GM23338 (cell line): ENCODE measurements around the gene SCAMP1. TPM values are rescaled to one million over a fixed set of nuclear protein-coding genes. Genes with fewer than 3 reads are reported as not detected.

Experiments
- ATAC-seq: fragments of 200-7000 bp; cut with Tn5 transposase; 3 replicates; pipeline ENCODE4 v1.9.1; 2020
- DNase-seq: peaks from one replicate; pipeline ENCODE4 v3.0.0-alpha.2; 2015; ENCODE audit warnings: low spot score
- H2AFZ ChIP-seq: fragments of 200-600 bp; sonication (generic); 2 replicates; pipeline ENCODE4 v1.8.0; 2016; ENCODE audit warnings: antibody characterized with exemption, mild to moderate bottlenecking, moderate library complexity
- H3F3A ChIP-seq: fragments of 200-600 bp; sonication (generic); replicated peaks from 2 replicates; pipeline ENCODE4 v1.8.0; 2017; ENCODE audit warnings: antibody characterized with exemption, mixed run types, low read depth
- H3K27ac ChIP-seq: fragments of 200-600 bp; sonication (generic); 2 replicates; pipeline ENCODE4 v1.6.1; 2016; ENCODE audit warnings: low read depth
- H3K27me3 ChIP-seq: fragments of 200-600 bp; sonication (generic); 2 replicates; pipeline ENCODE4 v1.8.0; 2016; ENCODE audit warnings: mild to moderate bottlenecking, mixed run types, moderate library complexity; ENCODE audit not compliant: insufficient read depth
- H3K36me3 ChIP-seq: fragments of 200-600 bp; sonication (generic); 2 replicates; pipeline ENCODE4 v1.8.0; 2016; ENCODE audit warnings: mild to moderate bottlenecking; ENCODE audit not compliant: insufficient read depth
- H3K4me1 ChIP-seq: fragments of 200-600 bp; sonication (generic); 2 replicates; pipeline ENCODE4 v1.8.0; 2016; ENCODE audit warnings: mild to moderate bottlenecking, moderate library complexity; ENCODE audit not compliant: insufficient read depth
- H3K4me2 ChIP-seq: fragments of 200-600 bp; sonication (generic); 2 replicates; pipeline ENCODE4 v1.7.1; 2017; ENCODE audit warnings: mixed run types
- H3K4me3 ChIP-seq: fragments of 200-600 bp; sonication (generic); 2 replicates; pipeline ENCODE4 v1.6.1; 2016; ENCODE audit warnings: mixed run types
- H3K79me2 ChIP-seq: fragments of 200-600 bp; sonication (generic); replicated peaks from 2 replicates; pipeline ENCODE4 v1.8.0; 2017; ENCODE audit warnings: mild to moderate bottlenecking; ENCODE audit not compliant: insufficient read depth
- H3K9me2 ChIP-seq: fragments of 200-600 bp; sonication (generic); 2 replicates; pipeline ENCODE4 v1.8.0; 2017; ENCODE audit not compliant: insufficient read depth
- H4K20me1 ChIP-seq: fragments of 200-600 bp; sonication (generic); replicated peaks from 2 replicates; pipeline ENCODE4 v1.8.0; 2017; ENCODE audit warnings: mild to moderate bottlenecking; ENCODE audit not compliant: insufficient read depth
- H3K27ac Mint-ChIP-seq: 2 replicates; pipeline ENCODE4 v1.8.0; 2020; ENCODE audit warnings: inconsistent platforms, mild to moderate bottlenecking, moderate library complexity, mixed read lengths
- H3K27me3 Mint-ChIP-seq: 3 replicates; pipeline ENCODE4 v1.8.0; 2022; ENCODE audit warnings: low read depth, mild to moderate bottlenecking, moderate library complexity, mixed read lengths, inconsistent platforms; ENCODE audit not compliant: insufficient read depth, poor library complexity
- H3K36me3 Mint-ChIP-seq: 3 replicates; pipeline ENCODE4 v1.8.0; 2021; ENCODE audit warnings: low read depth, mild to moderate bottlenecking, inconsistent platforms, moderate library complexity, mixed read lengths
- H3K4me1 Mint-ChIP-seq: 3 replicates; pipeline ENCODE4 v1.8.0; 2020; ENCODE audit warnings: mild to moderate bottlenecking, inconsistent platforms, mixed read lengths
- H3K4me3 Mint-ChIP-seq: 3 replicates; pipeline ENCODE4 v1.8.0; 2021; ENCODE audit warnings: moderate library complexity, mild to moderate bottlenecking, inconsistent platforms, mixed read lengths
- H3K9me3 Mint-ChIP-seq: 3 replicates; pipeline ENCODE4 v1.8.0; 2020; ENCODE audit warnings: moderate library complexity, mild to moderate bottlenecking, inconsistent platforms, mixed read lengths
- CREB1 ChIP-seq: fragments of 250-450 bp; sonication (Bioruptor Pico); IDR thresholded peaks from 2 replicates; pipeline ENCODE4 v1.5.0; 2020; ENCODE audit warnings: low read depth, mild to moderate bottlenecking, moderate library complexity
- CTCF ChIP-seq, 2 experiments: fragments of 200-600 bp in 1 of 2; sonication (generic) in 1 of 2; conservative IDR thresholded peaks; 2 replicates each; pipeline versions ENCODE4 v1.5.1 to v1.6.1; 2016 to 2017; ENCODE audit warnings: antibody characterized with exemption in 2 of 2, low read depth in 2 of 2, mild to moderate bottlenecking in 2 of 2, moderate library complexity in 1 of 2
- EZH2 ChIP-seq: fragments of 200-600 bp; sonication (generic); IDR thresholded peaks from one replicate; pipeline ENCODE4 v1.8.0; 2017; ENCODE audit warnings: antibody characterized with exemption, mild to moderate bottlenecking, low read depth; ENCODE audit not compliant: unreplicated experiment
- EZH2phosphoT487 ChIP-seq: fragments of 200-600 bp; sonication (generic); IDR thresholded peaks from one replicate; pipeline ENCODE4 v1.8.1; 2018; ENCODE audit warnings: antibody characterized with exemption; ENCODE audit not compliant: unreplicated experiment
- NANOG ChIP-seq: IDR thresholded peaks from 2 replicates; pipeline ENCODE4 v1.6.1; 2016; ENCODE audit warnings: antibody characterized with exemption, borderline replicate concordance
- POLR2AphosphoS5 ChIP-seq: IDR thresholded peaks from 2 replicates; pipeline ENCODE4 v1.6.1; 2016; ENCODE audit warnings: antibody characterized with exemption, low read depth
- REST ChIP-seq: IDR thresholded peaks from one replicate; pipeline ENCODE4 v1.6.1; 2018; ENCODE audit warnings: antibody characterized with exemption; ENCODE audit not compliant: unreplicated experiment
- STAT1 ChIP-seq: IDR thresholded peaks from one replicate; pipeline ENCODE4 v1.6.1; 2016; ENCODE audit warnings: antibody characterized with exemption; ENCODE audit not compliant: unreplicated experiment
- ZNF114 ChIP-seq: fragments of 250-450 bp; sonication (Bioruptor Pico); IDR thresholded peaks from 2 replicates; pipeline ENCODE4 v1.5.0; 2020; ENCODE audit warnings: mild to moderate bottlenecking, moderate library complexity
- ZNF331 ChIP-seq: fragments of 250-450 bp; sonication (Bioruptor Pico); IDR thresholded peaks from 2 replicates; pipeline ENCODE4 v1.5.0; 2020; ENCODE audit warnings: low read depth, mild to moderate bottlenecking, moderate library complexity
- polyA plus RNA-seq: library from polyadenylated mRNA; unstranded; fragments of >200 nt; fragmentation: Nextera tagmentation; extraction: Ambion mirVana; gene quantifications from 2 replicates; pipeline ENCODE4 v1.2.1, GENCODE V29; 2016
- total RNA-seq: library from RNA; depleted of rRNA; stranded (reverse); fragments of >200 nt; shearing (Covaris generic); gene quantifications from 2 replicates; pipeline ENCODE4 v1.2.3, GENCODE V29; 2014

Gene SCAMP1
- total and polyA plus RNA-seq, 2 experiments from 2014 or later: 26.8 to 53.9 TPM

- H3K79me2 ChIP-seq: no peaks in the 10 kb centered on the region
- Mint-ChIP-seq H3K27me3 (peaks cover 59% of the 10 kb centered on the region), H3K27ac (no peak overlapping the region), H3K4me3 (no peak overlapping the region), H3K4me1 (peaks cover 10% of the 10 kb centered on the region; the same call in 2 of the 3 replicates), H3K9me3 (peaks cover 43% of the 10 kb centered on the region), H3K36me3 (peaks cover 14% of the 10 kb centered on the region)
- peaks cover 4% of the 10 kb centered on the region; the same call in 1 of the 2 replicates for H3K36me3 ChIP-seq
- H4K20me1 ChIP-seq: no peaks in the 10 kb centered on the region; the same call in 1 of the 2 replicates
- ATAC-seq (no peak), DNase-seq (no peak)
- H3K9me2 ChIP-seq: no peaks in the 10 kb centered on the region
- no peak for TF ChIP-seq ZNF331 (CRISPR knock-in tag)
- H3K4me2 ChIP-seq: no peak overlapping the region
- no peak overlapping the region for H3K4me3 ChIP-seq
- no peak overlapping the region for H3K27ac ChIP-seq
- peaks cover 70% of the 10 kb centered on the region for H3K27me3 ChIP-seq
- H3F3A ChIP-seq: no peaks in the 10 kb centered on the region
- peaks cover 11% of the 10 kb centered on the region; the same call in 1 of the 2 replicates for H3K4me1 ChIP-seq
- no peak overlapping the region for H2AFZ ChIP-seq
Measured at GRCh38 chr5:78339617-78340436, 20.6 kb upstream of the SCAMP1 start.

- Histone ChIP-seq H3K4me2 (no peak overlapping the region), H3K27ac (no peak overlapping the region), H4K20me1 (no peaks in the 10 kb centered on the region; the same call in 1 of the 2 replicates), H2AFZ (no peak overlapping the region), H3K36me3 (peaks cover 4% of the 10 kb centered on the region; the same call in 1 of the 2 replicates), H3K4me3 (no peak overlapping the region), H3K27me3 (peaks cover 83% of the 10 kb centered on the region), H3K9me2 (no peaks in the 10 kb centered on the region), H3K4me1 (peaks cover 18% of the 10 kb centered on the region), H3F3A (no peaks in the 10 kb centered on the region), H3K79me2 (no peaks in the 10 kb centered on the region)
- H3K27me3 Mint-ChIP-seq: peaks cover 61% of the 10 kb centered on the region
- ATAC-seq: peak; percentile 81
- H3K36me3 Mint-ChIP-seq: peaks cover 14% of the 10 kb centered on the region
- DNase-seq: peak; percentile 69
- no peak overlapping the region for H3K4me3 Mint-ChIP-seq
- H3K27ac Mint-ChIP-seq: no peak overlapping the region
- TF ChIP-seq ZNF114 (no peak), NANOG (peak; percentile 66; the same call in 1 of the 2 replicates)
- peaks cover 15% of the 10 kb centered on the region; the same call in 2 of the 3 replicates for H3K4me1 Mint-ChIP-seq
- H3K9me3 Mint-ChIP-seq: peaks cover 43% of the 10 kb centered on the region
Measured at GRCh38 chr5:78341440-78341839, 19.0 kb upstream of the SCAMP1 start.

GRCh38 chr5:78345485-78345884, 14.9 kb upstream of the SCAMP1 start:
- H3F3A ChIP-seq: no peaks in the 10 kb centered on the region
- H3K4me1 Mint-ChIP-seq: peaks cover 19% of the 10 kb centered on the region; the same call in 2 of the 3 replicates
- DNase-seq: no peak
- peaks cover 8% of the 10 kb centered on the region; the same call in 2 of the 3 replicates for H3K36me3 Mint-ChIP-seq
- H3K27ac Mint-ChIP-seq: no peak overlapping the region
- no peak overlapping the region for H3K4me3 ChIP-seq
- H3K36me3 ChIP-seq: peaks cover 4% of the 10 kb centered on the region; the same call in 1 of the 2 replicates
- H3K27me3 ChIP-seq: peaks cover 57% of the 10 kb centered on the region
- H3K4me2 ChIP-seq: 0 out of 2 replicates have a peak overlapping the region, but pooled peaks have one; percentile 1
- H3K79me2 ChIP-seq: no peaks in the 10 kb centered on the region
- H3K9me2 ChIP-seq: no peaks in the 10 kb centered on the region
- H2AFZ ChIP-seq: peak overlapping the region; percentile 86; the same call in 1 of the 2 replicates
- H3K9me3 Mint-ChIP-seq: peaks cover 22% of the 10 kb centered on the region; the same call in 2 of the 3 replicates
- H3K4me1 ChIP-seq: peaks cover 18% of the 10 kb centered on the region
- ATAC-seq: no peak
- no peak overlapping the region for H3K4me3 Mint-ChIP-seq
- H3K27ac ChIP-seq: no peak overlapping the region
- peaks cover 39% of the 10 kb centered on the region for H3K27me3 Mint-ChIP-seq
- H4K20me1 ChIP-seq: no peaks in the 10 kb centered on the region
- no peak for TF ChIP-seq STAT1
- TF ChIP-seq POLR2AphosphoS5: no peak
- no peak for TF ChIP-seq CTCF (conservative IDR thresholded peaks at IDR 0.05; ENCODE audit: low read depth in 2 of 2)
- no peak for TF ChIP-seq CREB1 (CRISPR knock-in tag)
- no peak for TF ChIP-seq EZH2phosphoT487
- no peak for TF ChIP-seq NANOG
- TF ChIP-seq ZNF331 (CRISPR knock-in tag): no peak
- no peak for TF ChIP-seq EZH2
- no peak for TF ChIP-seq REST
